ENCODE measurements around the gene AFF4. TPM values are rescaled to one million over a fixed set of nuclear protein-coding genes. Genes with fewer than 3 reads are reported as not detected.
"Not testable (repeated sequence)": the region's sequence is repeated elsewhere in the genome, so short reads cannot be mapped to it uniquely, and the experiment has no call there.

AFF4 gene
- 100 to 1,000 TPM in 1 of 4 donors, 10 to 100 TPM in 3; 47.6 to 109 (median 72.6) TPM for total RNA-seq

DNA sequence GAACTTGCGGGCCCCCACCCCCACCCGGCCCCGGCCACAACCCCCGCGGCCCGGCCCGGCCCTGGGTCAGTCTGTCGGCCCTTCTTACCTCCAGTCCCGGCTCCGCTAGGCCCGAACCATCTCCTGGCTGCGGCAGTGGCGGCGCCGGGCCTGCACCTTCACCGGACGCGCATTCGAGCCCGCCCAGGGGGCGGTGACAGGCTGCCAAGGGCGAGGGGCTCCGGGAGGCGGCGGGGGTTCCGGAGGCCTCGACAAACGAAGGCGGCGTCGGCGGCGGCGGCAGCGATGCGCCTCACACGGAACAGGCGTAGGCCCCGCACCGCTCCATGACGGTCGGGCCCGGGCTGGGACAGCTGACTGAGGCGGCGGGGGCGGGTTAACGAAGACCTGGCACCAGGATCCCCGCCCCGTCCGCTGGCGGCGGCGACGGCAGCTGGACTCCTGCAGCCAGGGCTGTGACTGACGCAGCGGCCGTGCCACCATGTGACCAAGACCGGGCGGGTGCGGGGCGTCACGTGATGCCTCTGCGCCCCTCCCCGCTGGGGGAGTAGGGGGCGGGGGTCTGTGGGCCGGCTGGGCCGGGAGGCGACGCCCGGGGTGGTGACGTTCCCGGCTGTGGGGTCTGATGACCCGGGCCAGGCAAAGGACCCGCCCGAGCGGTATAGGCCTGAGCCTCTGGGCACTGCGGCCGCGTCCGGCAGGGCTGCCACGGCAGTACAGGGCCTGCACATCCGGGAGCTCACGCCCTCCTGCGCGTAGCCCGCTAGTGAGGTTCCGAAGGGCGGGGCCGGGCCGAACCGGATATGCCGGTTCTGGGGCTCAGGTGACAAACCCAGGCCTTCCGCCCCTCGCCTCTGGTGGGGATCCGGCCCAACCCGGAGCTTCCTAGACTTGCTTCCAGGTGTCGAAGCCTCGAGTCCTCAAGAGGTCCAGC, at the start of gene AFF4:
AFF4 (minus strand) TSS at position 464 of the 934 bp plus-strand sequence. CDS start 26,445 bp downstream, outside the sequence.
- peak; percentile 95 to 98 (median 98) for DNase-seq
- peak within 1 kb of the TSS; percentile 79 to 94 (median 88) for H3K4me3 ChIP-seq
- no peaks in the 10 kb centered on the region for H3K36me3 ChIP-seq
- H3K27ac ChIP-seq: peak within 1 kb of the TSS; percentile 96 to 99 (median 98)
- peaks cover 0 to 21% (median 4%) of the 10 kb centered on the region in 4 donors for H3K4me1 ChIP-seq
- no peaks in the 10 kb centered on the region for H3K27me3 ChIP-seq
- TF ChIP-seq CTCF (IDR thresholded peaks at IDR 0.05) (peak in 2 of 6 experiments; percentile 11 to 12), POLR2A (IDR thresholded peaks at IDR 0.05) (peak; percentile 97 to 99)
- no peaks in the 10 kb centered on the region for H3K9me3 ChIP-seq

DNA sequence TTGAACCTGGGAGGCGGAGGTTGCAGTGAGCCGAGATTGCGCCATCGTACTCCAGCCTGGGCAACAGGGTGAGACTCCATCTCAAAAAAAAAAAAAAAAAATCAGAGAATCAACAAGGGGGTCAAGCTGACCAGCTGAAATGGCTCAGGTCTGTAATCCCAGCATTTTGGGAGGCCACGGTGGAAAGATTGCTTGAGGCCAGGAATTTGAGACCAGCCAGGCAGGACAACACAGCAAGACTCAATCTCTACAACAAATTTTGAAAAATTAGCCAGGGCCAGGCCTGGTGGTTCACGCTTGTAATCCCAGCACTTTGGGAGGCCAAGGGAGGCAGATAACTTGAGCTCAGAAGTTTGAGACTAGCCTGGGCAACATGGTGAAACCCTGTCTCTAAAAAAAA, 45.0 kb upstream of the AFF4 start:
- H3K9me3 ChIP-seq, DNase-seq, H3K4me3 ChIP-seq, H3K27ac ChIP-seq, H3K4me1 ChIP-seq, H3K27me3 ChIP-seq: not testable (repeated sequence)
- H3K36me3 ChIP-seq: peaks cover 0 to 23% (median 0%) of the 10 kb centered on the region in 3 donors

DNA sequence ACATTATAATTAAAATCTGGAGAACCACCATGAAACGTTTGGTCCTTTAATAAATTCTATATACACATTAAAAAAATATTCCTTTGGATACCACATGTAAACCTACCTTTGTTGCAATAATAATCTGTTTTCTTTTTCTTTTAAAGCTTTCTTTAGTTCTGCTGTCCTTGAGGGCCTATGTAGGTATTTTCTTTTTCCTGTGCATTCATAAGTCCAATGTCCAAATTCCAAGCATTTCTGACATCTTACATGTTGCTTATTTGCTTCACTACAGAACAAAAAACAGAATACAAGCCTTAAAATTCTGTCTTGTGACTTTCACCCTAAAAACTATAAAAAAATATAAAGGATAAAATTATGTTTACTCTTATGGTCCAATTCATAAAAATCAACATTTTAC, 43.2 kb upstream of the AFF4 start:
- Histone ChIP-seq H3K4me1 (no peaks in the 10 kb centered on the region), H3K4me3 (no peak overlapping the region), H3K27ac (no peak overlapping the region), H3K9me3 (no peaks in the 10 kb centered on the region), H3K27me3 (no peaks in the 10 kb centered on the region), H3K36me3 (peaks cover 0 to 35% (median 0%) of the 10 kb centered on the region in 3 donors)
- DNase-seq: no peak
- no peak for TF ChIP-seq POLR2A (IDR thresholded peaks at IDR 0.05)
- TF ChIP-seq CTCF (IDR thresholded peaks at IDR 0.05): no peak

- Histone ChIP-seq H3K4me1 (no peaks in the 10 kb centered on the region), H3K4me3 (no peak overlapping the region), H3K36me3 (peaks cover 0 to 45% (median 0%) of the 10 kb centered on the region in 3 donors), H3K9me3 (no peaks in the 10 kb centered on the region), H3K27me3 (no peaks in the 10 kb centered on the region), H3K27ac (no peak overlapping the region)
- no peak for DNase-seq
- TF ChIP-seq CTCF (IDR thresholded peaks at IDR 0.05): no peak
- no peak for TF ChIP-seq POLR2A (IDR thresholded peaks at IDR 0.05)
Measured at GRCh38 chr5:132999246-132999645, 35.8 kb upstream of the AFF4 start.

GRCh38 chr5:132998556-132998955, 35.1 kb upstream of the AFF4 start:
- no peak for DNase-seq
- TF ChIP-seq CTCF (IDR thresholded peaks at IDR 0.05): no peak
- TF ChIP-seq POLR2A (IDR thresholded peaks at IDR 0.05): no peak
- Histone ChIP-seq H3K4me1 (no peaks in the 10 kb centered on the region), H3K4me3 (no peak overlapping the region), H3K36me3 (peaks cover 0 to 38% (median 0%) of the 10 kb centered on the region in 3 donors), H3K9me3 (no peaks in the 10 kb centered on the region), H3K27ac (no peak overlapping the region), H3K27me3 (no peaks in the 10 kb centered on the region)

GRCh38 chr5:132996307-132996706, 32.9 kb upstream of the AFF4 start:
- TF ChIP-seq POLR2A (IDR thresholded peaks at IDR 0.05) (no peak), CTCF (IDR thresholded peaks at IDR 0.05) (no peak)
- Histone ChIP-seq H3K9me3 (no peaks in the 10 kb centered on the region), H3K27ac (no peak overlapping the region), H3K4me1 (no peaks in the 10 kb centered on the region), H3K4me3 (no peak overlapping the region), H3K27me3 (no peaks in the 10 kb centered on the region), H3K36me3 (peaks cover 0 to 22% (median 0%) of the 10 kb centered on the region in 3 donors)
- no peak for DNase-seq

All from Peyer's patch (tissue), 4 donors.